Panc1 (cell line): ENCODE results near the gene SMPX. TPM values are rescaled to one million over a fixed set of nuclear protein-coding genes. Genes with fewer than 3 reads are reported as not detected.

Experiments
- ATAC-seq: fragments of 200-7000 bp; cut with Tn5 transposase; 2 replicates; pipeline ENCODE4 v1.9.1; 2020; ENCODE audit warnings: mild to moderate bottlenecking, moderate library complexity
- BruUV-seq: library from RNA; stranded (reverse); fragments of 400-500 nt; replicated peaks from 2 replicates; lab custom pipeline; 2021; lab: Mats Ljungman, UMichigan
- CTCF ChIA-PET: fragments of 300-600 bp; sonication (Branson Sonifier 250); formaldehyde crosslinking; loops from one replicate; lab custom pipeline; 2022; ENCODE audit warnings: antibody characterized with exemption; lab: Charles Lee
- POLR2A ChIA-PET: fragments of 300-600 bp; sonication (Branson Sonifier 250); formaldehyde crosslinking; loops from one replicate; lab custom pipeline; 2022; ENCODE audit warnings: antibody characterized with exemption; lab: Charles Lee
- DNase-seq: peaks from one replicate; pipeline ENCODE4 v3.0.0-alpha.2; 2010; ENCODE audit warnings: low read depth, low spot score
- H3K27ac ChIP-seq: 2 replicates; pipeline ENCODE4 v1.5.1; 2011; ENCODE audit warnings: mild to moderate bottlenecking, low read length, inconsistent platforms
- H3K27me3 ChIP-seq: fragments of 200-500 bp; sonication (Bioruptor generic); 2 replicates; pipeline ENCODE4 v1.6.0; 2014; ENCODE audit warnings: low read length, inconsistent platforms; ENCODE audit not compliant: control insufficient read depth, insufficient read depth
- H3K36me3 ChIP-seq: fragments of 200-500 bp; sonication (Bioruptor generic); 2 replicates; pipeline ENCODE4 v1.5.1; 2014; ENCODE audit warnings: inconsistent platforms, mild to moderate bottlenecking, low read length, moderate library complexity; ENCODE audit not compliant: control insufficient read depth, insufficient read depth
- H3K4me1 ChIP-seq: 2 replicates; pipeline ENCODE4 v1.5.1; 2011; ENCODE audit warnings: inconsistent platforms, mild to moderate bottlenecking, low read length, moderate library complexity; ENCODE audit not compliant: control insufficient read depth, insufficient read depth
- H3K4me3 ChIP-seq, 2 experiments: 2 replicates each; pipeline ENCODE4 v1.5.1; 2011 to 2012; ENCODE audit warnings: low read depth in 2 of 2, low read length in 2 of 2, mild to moderate bottlenecking in 2 of 2, inconsistent platforms in 1 of 2, moderate library complexity in 1 of 2
- H3K9me3 ChIP-seq: fragments of 200-500 bp; sonication (Bioruptor generic); 2 replicates; pipeline ENCODE4 v1.5.1; 2014; ENCODE audit warnings: low read depth, mild to moderate bottlenecking, inconsistent platforms, low read length, moderate library complexity; ENCODE audit not compliant: control insufficient read depth, insufficient read depth
- POLR2AphosphoS5 ChIP-seq: IDR thresholded peaks from 2 replicates; pipeline ENCODE4 v1.6.1; 2012; ENCODE audit warnings: mild to moderate bottlenecking, low read depth, low read length, moderate library complexity
- SIN3A ChIP-seq: IDR thresholded peaks from 2 replicates; pipeline ENCODE4 v1.6.1; 2012; ENCODE audit warnings: low read depth, mild to moderate bottlenecking, low read length, moderate library complexity, borderline replicate concordance; ENCODE audit not compliant: insufficient read depth
- TCF7L2 ChIP-seq: IDR thresholded peaks from 2 replicates; pipeline ENCODE4 v1.6.1; 2011; ENCODE audit warnings: mild to moderate bottlenecking, low read depth, low read length, inconsistent platforms
- in situ Hi-C: cut with HindIII; loops from 2 replicates; pipeline ENCODE4 v1.10.0; 2016; ENCODE audit warnings: low sequenced_read_pairs, low pct_unique_long_range_greater_than_20kb
- intact Hi-C: fragments of 100-400 bp; cut with micrococcal nuclease; formaldehyde crosslinking; loops from one replicate; pipeline ENCODE4 v1.10.0; 2022; ENCODE audit not compliant: unreplicated experiment
- total RNA-seq: library from RNA; stranded (reverse); gene quantifications from one replicate; pipeline ENCODE4 v1.2.1, GENCODE V29; 2021; ENCODE audit not compliant: unreplicated experiment
- TF ChIP-seq, protein P1 (sequence below), 2 experiments: IDR thresholded peaks; 2 replicates each; pipeline ENCODE4 v1.6.1; 2011 to 2012; ENCODE audit warnings: low read depth in 2 of 2, control low read depth in 1 of 2, low read length in 1 of 2, mild to moderate bottlenecking in 1 of 2, moderate library complexity in 1 of 2; ENCODE audit not compliant: insufficient read depth in 1 of 2
- TF ChIP-seq, protein P2 (sequence below): fragments of 450-650 bp; IDR thresholded peaks from 2 replicates; pipeline ENCODE4 v1.5.1; 2017; ENCODE audit warnings: mild to moderate bottlenecking

SMPX gene
- total RNA-seq, 1 experiment from 2014 or later, result not detected

DNA sequence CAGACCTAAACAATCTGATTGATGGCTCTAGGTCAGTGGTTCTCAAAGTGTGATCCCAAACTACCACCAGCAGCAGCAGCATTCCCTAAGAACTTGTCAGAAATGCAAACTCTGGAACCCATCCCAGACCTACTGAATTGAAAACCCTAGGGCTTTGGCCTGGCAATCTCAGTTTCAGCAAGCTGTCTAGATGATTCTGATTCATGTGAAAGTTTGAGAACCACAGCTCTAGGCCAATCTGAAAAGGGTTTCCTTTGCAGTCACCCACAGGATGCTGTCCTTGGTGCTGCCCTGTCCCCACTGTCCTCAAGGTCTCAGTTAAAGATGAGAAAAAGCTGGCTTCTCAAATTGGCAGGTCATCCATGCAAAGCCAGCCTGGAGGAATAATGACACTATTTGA, 34.8 kb downstream of the SMPX start:
- Histone ChIP-seq H3K4me1 (no peaks in the 10 kb centered on the region), H3K36me3 (no peaks in the 10 kb centered on the region), H3K4me3 (no peak overlapping the region), H3K9me3 (no peaks in the 10 kb centered on the region), H3K27me3 (no peaks in the 10 kb centered on the region), H3K27ac (no peak overlapping the region)
- ChIA-PET POLR2A (no interaction called here), CTCF (no interaction called here)
- TF ChIP-seq SIN3A, result no peak
- TF ChIP-seq, protein P1, sequence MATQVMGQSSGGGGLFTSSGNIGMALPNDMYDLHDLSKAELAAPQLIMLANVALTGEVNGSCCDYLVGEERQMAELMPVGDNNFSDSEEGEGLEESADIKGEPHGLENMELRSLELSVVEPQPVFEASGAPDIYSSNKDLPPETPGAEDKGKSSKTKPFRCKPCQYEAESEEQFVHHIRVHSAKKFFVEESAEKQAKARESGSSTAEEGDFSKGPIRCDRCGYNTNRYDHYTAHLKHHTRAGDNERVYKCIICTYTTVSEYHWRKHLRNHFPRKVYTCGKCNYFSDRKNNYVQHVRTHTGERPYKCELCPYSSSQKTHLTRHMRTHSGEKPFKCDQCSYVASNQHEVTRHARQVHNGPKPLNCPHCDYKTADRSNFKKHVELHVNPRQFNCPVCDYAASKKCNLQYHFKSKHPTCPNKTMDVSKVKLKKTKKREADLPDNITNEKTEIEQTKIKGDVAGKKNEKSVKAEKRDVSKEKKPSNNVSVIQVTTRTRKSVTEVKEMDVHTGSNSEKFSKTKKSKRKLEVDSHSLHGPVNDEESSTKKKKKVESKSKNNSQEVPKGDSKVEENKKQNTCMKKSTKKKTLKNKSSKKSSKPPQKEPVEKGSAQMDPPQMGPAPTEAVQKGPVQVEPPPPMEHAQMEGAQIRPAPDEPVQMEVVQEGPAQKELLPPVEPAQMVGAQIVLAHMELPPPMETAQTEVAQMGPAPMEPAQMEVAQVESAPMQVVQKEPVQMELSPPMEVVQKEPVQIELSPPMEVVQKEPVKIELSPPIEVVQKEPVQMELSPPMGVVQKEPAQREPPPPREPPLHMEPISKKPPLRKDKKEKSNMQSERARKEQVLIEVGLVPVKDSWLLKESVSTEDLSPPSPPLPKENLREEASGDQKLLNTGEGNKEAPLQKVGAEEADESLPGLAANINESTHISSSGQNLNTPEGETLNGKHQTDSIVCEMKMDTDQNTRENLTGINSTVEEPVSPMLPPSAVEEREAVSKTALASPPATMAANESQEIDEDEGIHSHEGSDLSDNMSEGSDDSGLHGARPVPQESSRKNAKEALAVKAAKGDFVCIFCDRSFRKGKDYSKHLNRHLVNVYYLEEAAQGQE (IDR thresholded peaks at IDR 0.05; ENCODE audit: insufficient read depth in 1 of 2, low read depth in 2 of 2, low read length in 1 of 2), result peak; percentile 77 to 80
- no peak for TF ChIP-seq TCF7L2
- TF ChIP-seq, protein P2, sequence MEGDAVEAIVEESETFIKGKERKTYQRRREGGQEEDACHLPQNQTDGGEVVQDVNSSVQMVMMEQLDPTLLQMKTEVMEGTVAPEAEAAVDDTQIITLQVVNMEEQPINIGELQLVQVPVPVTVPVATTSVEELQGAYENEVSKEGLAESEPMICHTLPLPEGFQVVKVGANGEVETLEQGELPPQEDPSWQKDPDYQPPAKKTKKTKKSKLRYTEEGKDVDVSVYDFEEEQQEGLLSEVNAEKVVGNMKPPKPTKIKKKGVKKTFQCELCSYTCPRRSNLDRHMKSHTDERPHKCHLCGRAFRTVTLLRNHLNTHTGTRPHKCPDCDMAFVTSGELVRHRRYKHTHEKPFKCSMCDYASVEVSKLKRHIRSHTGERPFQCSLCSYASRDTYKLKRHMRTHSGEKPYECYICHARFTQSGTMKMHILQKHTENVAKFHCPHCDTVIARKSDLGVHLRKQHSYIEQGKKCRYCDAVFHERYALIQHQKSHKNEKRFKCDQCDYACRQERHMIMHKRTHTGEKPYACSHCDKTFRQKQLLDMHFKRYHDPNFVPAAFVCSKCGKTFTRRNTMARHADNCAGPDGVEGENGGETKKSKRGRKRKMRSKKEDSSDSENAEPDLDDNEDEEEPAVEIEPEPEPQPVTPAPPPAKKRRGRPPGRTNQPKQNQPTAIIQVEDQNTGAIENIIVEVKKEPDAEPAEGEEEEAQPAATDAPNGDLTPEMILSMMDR, result no peak
- no peak for TF ChIP-seq POLR2AphosphoS5
- no peak for ATAC-seq
- DNase-seq, result no peak
- BruUV-seq, result no TSS peak
- intact Hi-C loops, result loop anchor here (10.0 kb wide), 1 partner anchor 1198 kb away; no protein-coding TSS in a partner anchor
- in situ Hi-C loops, result no loop called here

DNA sequence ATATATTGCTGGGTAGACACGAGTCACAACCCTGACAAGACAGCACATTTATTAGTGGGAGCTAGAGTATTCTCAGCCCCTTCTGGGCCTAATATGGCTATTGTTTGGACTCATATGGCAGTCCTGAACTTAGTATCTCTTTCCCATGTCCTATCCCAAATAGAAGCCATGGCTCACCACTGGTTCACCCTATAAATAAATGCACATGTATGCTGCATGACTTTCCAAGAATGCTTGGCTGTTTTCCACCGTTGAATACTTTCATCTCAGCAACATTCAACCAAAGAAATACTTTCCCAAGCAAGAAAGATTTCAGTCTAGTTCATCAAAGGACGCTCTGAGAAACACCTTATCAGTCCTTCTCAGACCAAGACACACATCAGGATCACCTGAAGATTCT, 36.7 kb downstream of the SMPX start:
- CTCF ChIA-PET, result no interaction called here
- no peak for ATAC-seq
- intact Hi-C loops, result loop anchor here (10.0 kb wide), 1 partner anchor 1196 kb away; no protein-coding TSS in a partner anchor
- POLR2A ChIA-PET, result no interaction called here
- no peaks in the 10 kb centered on the region for H3K27me3 ChIP-seq
- no peak overlapping the region for H3K27ac ChIP-seq
- H3K36me3 ChIP-seq, result no peaks in the 10 kb centered on the region
- no peaks in the 10 kb centered on the region for H3K9me3 ChIP-seq
- no peak for DNase-seq
- TF ChIP-seq, protein P2, result no peak
- TF ChIP-seq TCF7L2, result no peak
- in situ Hi-C loops, result no loop called here
- H3K4me3 ChIP-seq, result no peak overlapping the region
- BruUV-seq, result no TSS peak
- no peaks in the 10 kb centered on the region for H3K4me1 ChIP-seq
